OCI-LY7 (cell line): Measurements from ENCODE around the gene AXIN1.

Source experiments
- EZH2phosphoT487 ChIP-seq: fragments of 200-600 bp; sonication (generic); IDR thresholded peaks from 2 replicates; pipeline ENCODE4 v1.6.1; 2018; ENCODE audit warnings: low read depth, borderline replicate concordance, mild to moderate bottlenecking, mixed run types, antibody characterized with exemption, low read length, moderate library complexity, mixed read lengths
- TF ChIP-seq, protein P1 (sequence below): fragments of 200-600 bp; sonication (generic); conservative IDR thresholded peaks from 2 replicates; pipeline ENCODE4 v1.5.1; 2014; ENCODE audit warnings: mild to moderate bottlenecking, antibody characterized with exemption, low read length, moderate library complexity, mixed read lengths

DNA sequence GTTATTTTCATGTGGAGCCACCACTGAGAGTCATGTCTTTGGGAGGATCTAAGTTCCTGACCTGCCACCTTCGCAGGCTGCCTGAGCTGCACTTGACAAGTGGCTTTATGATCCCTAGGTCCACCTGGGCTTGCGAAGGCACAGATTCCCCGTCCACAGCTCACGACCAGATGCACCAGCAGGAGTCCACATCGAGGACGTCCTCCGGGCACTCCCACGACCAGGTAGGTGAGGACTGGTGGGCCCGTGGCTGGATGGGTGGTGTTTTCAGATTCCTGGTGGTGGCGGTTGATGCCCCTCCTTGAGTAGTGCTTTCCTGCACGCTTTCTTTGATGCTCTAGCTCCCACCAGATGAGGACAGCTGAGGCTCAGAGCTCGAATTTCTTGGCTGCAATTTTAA lies 103.1 kb downstream of the AXIN1 start:
- TF ChIP-seq, protein P1, sequence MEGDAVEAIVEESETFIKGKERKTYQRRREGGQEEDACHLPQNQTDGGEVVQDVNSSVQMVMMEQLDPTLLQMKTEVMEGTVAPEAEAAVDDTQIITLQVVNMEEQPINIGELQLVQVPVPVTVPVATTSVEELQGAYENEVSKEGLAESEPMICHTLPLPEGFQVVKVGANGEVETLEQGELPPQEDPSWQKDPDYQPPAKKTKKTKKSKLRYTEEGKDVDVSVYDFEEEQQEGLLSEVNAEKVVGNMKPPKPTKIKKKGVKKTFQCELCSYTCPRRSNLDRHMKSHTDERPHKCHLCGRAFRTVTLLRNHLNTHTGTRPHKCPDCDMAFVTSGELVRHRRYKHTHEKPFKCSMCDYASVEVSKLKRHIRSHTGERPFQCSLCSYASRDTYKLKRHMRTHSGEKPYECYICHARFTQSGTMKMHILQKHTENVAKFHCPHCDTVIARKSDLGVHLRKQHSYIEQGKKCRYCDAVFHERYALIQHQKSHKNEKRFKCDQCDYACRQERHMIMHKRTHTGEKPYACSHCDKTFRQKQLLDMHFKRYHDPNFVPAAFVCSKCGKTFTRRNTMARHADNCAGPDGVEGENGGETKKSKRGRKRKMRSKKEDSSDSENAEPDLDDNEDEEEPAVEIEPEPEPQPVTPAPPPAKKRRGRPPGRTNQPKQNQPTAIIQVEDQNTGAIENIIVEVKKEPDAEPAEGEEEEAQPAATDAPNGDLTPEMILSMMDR: no peak
- no peak for TF ChIP-seq EZH2phosphoT487
